Tongue (tissue), 2 donors: ENCODE data around the gene NKD2. TPM values are rescaled to one million over a fixed set of nuclear protein-coding genes. Genes with fewer than 3 reads are reported as not detected.
"Not testable (repeated sequence)": the region's sequence is repeated elsewhere in the genome, so short reads cannot be mapped to it uniquely, and the experiment has no call there.

Source experiments
- DNase-seq: peaks from one replicate; pipeline ENCODE4 v3.0.0-alpha.2; 2015
- total RNA-seq: library from RNA; depleted of rRNA; stranded (reverse); fragments of >200 nt; gene quantifications from one replicate; pipeline ENCODE4 v1.2.3, GENCODE V29; 2014

NKD2 gene
- total RNA-seq, 1 donor from 2014 or later = 7.3 TPM

GRCh38 chr5:1000831-1001230 lies 7.8 kb upstream of the NKD2 start:
- not testable (repeated sequence) for DNase-seq

- DNase-seq = no peak
Measured at GRCh38 chr5:1001406-1002270, 7.0 kb upstream of the NKD2 start.

DNA sequence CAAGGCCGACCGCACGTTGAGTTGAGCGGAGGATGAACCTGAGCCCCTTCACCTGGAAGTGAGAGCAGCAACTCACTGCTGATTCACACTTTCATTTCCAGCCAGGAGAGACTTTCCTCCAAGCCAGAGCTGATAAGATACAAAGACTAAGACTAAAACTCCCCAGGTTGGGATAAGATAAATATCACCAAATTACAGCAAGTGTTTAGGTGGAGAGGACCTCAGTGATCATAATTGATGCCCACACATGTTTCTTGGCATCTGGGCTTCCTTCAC lies 6.4 kb upstream of the NKD2 start:
- no peak for DNase-seq

DNA sequence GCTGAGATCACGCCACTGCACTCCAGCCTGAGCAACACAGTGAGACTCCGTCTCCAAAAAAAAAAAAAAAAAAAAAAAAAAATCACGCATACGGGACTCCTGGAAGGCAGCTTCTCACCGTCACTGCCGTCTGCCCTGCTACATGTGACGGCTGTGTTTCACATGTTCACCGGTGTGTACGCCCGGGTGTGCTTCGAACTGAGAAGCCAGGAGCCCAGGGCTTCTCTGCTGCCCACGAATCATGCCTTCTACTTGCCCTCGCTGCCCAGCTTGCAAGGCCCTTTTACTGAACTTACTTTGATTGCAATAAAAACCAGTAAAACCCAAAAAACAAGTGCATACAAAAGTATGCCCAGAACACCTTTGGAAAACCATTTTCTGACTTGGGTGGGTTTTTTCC lies 5.8 kb upstream of the NKD2 start:
- no peak for DNase-seq

- peak; percentile 48 for DNase-seq
Measured at GRCh38 chr5:1003296-1003937, 5.2 kb upstream of the NKD2 start.

GRCh38 chr5:1004461-1005248 lies 3.9 kb upstream of the NKD2 start:
- DNase-seq = peak; percentile 74

- DNase-seq = no peak
Measured at GRCh38 chr5:1005249-1005851, 3.3 kb upstream of the NKD2 start.

GRCh38 chr5:1005904-1006655 lies 2.5 kb upstream of the NKD2 start:
- no peak for DNase-seq

DNA sequence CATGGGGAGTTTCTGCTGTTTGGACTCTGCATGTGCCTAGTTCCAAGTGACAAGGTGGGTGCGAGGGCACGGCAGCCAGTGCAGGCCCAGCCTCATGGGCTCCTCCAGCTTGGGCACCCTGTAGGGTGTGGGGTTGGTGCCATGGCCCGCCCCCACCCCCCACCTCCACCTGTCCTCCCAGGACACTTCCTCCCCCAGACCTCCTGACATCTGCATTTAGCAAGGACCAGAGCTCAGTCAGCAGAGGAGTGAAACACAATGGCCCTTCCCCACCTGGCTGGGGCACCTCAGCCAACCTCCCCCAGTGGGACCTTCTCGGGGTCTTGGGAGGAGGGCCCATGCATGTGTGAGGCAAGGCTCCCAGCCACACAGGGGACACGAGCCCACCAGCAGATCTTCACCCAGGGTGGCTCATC lies 1.9 kb upstream of the NKD2 start:
- no peak for DNase-seq

DNA sequence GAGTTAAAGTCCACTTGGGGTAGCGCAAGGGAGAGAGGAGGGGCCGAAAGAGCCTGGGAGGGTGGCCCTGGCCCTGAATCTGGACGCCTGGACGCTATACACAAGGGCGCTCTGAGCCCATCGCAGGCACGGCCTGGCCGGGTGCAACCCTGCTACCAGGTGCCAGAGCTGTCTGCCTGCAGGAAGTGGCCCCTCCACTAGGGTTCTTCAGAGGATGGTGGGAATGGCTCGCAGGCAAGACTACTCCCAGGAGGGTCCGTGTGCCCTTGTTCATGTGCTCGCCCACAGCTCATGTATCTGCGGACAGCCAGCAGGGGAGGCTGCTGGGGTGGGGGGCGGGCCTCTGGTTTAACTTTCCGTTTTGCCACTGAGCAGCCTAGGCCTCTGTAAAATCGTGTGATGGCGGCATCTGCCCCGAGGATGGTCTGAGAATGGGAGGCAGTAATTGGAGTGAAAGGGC lies 1.4 kb upstream of the NKD2 start:
- DNase-seq = no peak

DNA sequence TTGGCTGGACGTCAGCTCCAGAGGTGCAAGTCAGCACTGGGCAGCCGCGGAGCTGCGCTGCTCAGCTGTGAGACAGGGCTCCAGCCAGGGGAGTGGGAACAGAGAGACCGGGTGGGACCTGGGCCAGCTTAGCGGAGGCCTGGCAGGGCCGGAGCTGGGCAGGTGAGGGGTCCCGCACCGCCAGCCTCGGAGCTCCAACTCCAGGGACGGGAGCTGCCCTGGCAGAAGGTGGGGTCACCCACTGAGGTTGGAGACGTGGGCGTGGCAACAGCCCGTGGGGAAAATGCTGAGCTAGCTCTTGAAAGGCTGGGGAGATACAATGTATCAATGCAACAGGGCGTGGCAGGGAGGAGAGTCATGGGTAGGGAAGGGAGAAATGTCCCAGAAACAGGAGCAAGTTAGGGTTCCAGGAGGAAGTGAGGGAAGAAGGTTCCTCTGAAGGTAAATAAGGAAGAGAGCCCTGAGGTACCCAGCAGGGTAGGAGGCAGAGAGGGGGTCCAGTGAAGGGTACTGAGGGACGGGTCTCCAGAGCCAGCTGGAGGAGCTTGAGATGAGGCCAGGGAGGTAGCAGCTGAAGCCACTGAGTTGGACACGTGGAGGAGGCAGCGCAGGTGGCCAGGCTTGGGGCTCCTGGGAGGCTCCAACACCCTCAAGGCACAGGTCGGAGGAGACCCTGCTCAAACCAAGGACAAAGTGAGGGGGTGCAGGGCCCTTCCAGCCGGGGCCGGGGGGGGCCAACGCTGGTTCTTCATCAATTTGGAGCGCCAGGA lies 736 bp upstream of the NKD2 start:
- no peak for DNase-seq

DNA sequence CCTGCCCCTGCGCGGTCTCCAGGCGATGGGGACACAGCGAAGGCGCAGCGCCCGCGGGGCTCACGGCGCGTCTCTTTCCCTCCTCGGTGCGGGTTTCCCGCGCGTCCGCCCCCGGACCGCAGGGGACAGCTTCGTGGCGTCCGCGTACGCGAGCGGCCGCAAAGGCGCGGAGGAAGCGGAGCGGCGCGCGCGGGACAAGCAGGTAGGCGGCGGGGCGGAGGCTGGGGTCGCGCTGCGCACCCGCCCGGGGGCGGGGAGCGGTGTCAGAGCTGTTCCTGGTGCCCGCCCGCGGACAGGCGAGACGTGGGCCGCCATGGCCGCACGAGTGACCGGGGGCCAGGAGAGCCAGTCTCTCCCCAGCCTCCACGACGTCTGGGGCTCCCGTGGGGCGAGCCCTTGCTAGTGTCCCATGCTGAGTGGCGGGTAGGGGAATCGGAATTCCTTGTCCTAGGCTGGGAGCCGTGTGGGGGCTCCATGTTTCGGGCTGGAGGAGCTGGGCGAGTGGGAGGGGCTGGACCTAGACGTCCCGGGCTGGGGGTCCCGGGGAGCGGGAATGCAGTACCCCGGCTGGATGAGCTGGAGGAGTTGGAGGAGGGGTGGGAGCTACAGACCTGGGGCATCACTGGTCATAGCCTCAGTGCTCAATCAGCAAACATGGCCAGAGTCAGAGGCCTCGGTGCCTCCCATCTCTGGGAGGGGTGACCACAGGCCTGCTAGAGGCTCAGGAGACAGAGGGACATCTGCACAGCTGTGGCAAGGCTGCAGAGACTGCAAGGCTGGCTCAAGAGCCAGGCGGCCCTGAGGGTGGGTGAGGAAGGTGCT lies 968 bp downstream of the NKD2 start:
- DNase-seq = no peak

- DNase-seq = no peak
Measured at GRCh38 chr5:1010181-1010510, 1.5 kb downstream of the NKD2 start.

- DNase-seq = no peak
Measured at GRCh38 chr5:1010641-1011046, 2.0 kb downstream of the NKD2 start.

GRCh38 chr5:1011226-1011631 lies 2.6 kb downstream of the NKD2 start:
- no peak for DNase-seq

DNA sequence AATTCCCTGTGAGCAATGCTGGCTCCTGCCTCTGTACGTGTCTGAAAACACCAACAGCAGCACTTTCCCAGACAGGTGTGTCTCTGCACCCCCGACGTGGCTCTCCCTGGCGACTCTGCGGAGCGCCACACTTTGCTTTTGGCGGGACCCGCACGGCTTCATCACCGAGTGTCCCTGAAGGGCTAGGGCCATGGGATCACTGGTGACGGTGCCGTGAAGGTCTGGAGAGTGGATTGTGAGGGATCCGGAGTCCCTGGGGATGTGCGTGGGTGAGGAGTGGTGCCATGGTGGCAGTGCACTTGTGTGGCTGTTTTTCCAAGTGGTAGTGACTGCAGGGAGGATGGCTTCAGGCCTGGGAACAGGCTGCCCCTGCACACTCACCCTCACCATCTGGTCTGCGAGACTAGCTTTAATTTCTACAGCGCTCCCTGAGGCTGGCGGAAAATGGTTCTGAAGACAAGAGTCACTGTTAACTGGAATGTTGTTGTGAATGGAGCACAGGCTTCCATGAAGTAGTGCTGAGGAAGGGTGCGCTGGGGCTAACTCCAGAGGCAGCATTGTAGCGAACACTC lies 3.2 kb downstream of the NKD2 start:
- no peak for DNase-seq

GRCh38 chr5:1012313-1012841 lies 3.8 kb downstream of the NKD2 start:
- no peak for DNase-seq

GRCh38 chr5:1012900-1013237 lies 4.3 kb downstream of the NKD2 start:
- no peak for DNase-seq

- no peak for DNase-seq
Measured at GRCh38 chr5:1013238-1013947, 4.8 kb downstream of the NKD2 start.
